HepG2 (cell line): ENCODE measurements around the gene KCNA1. TPM values are rescaled to one million over a fixed set of nuclear protein-coding genes. Genes with fewer than 3 reads are reported as not detected.

Experiments
- ATAC-seq: fragments of 200-7000 bp; cut with Tn5 transposase; 3 replicates; pipeline ENCODE4 v1.9.1; 2020; ENCODE audit warnings: mild to moderate bottlenecking, moderate library complexity
- BruUV-seq: library from RNA; stranded (reverse); fragments of 400-500 nt; replicated peaks from 2 replicates; lab custom pipeline; 2021; lab: Mats Ljungman, UMichigan
- CTCF ChIA-PET: fragments of 300-600 bp; formaldehyde crosslinking; extraction: SDS; loops from one replicate; lab custom pipeline; 2021; ENCODE audit warnings: low total read pairs, inconsistent platforms, low intra/inter-chr PET ratio; lab: Yijun Ruan, JAX
- POLR2A ChIA-PET: fragments of 350-600 bp; sonication (Branson Sonifier 250); formaldehyde crosslinking; loops from one replicate; lab custom pipeline; 2020; ENCODE audit warnings: antibody characterized with exemption, inconsistent platforms; lab: Yijun Ruan, JAX
- DNase-seq: peaks from one replicate; pipeline ENCODE4 v3.0.0-alpha.2; 2015; ENCODE audit warnings: low spot score
- FAIRE-seq: peaks from 3 replicates; lab custom pipeline; 2011; peaks lifted over from hg19 to GRCh38; lab: Jason Lieb, UNC
- H2AFZ ChIP-seq: one replicate; pipeline ENCODE4 v1.6.1; 2011; ENCODE audit warnings: low read length, inconsistent platforms
- H3K27ac ChIP-seq: fragments of 300-600 bp; 3 replicates; pipeline ENCODE4 v1.8.0; 2011; ENCODE audit warnings: mixed run types, mild to moderate bottlenecking, mixed read lengths, low read length, inconsistent platforms; ENCODE audit not compliant: insufficient read depth; ENCODE audit errors: extremely low read length
- H3K27me3 ChIP-seq, 2 experiments: fragments of 200-600 bp in 1 of 2; 2 replicates in 1 of 2; 3 replicates in 1 of 2; pipeline versions ENCODE4 v1.6.0 to v1.8.0; 2011; ENCODE audit warnings: low read length in 2 of 2, mild to moderate bottlenecking in 2 of 2, moderate library complexity in 2 of 2, inconsistent platforms in 1 of 2; ENCODE audit not compliant: insufficient read depth in 2 of 2, control insufficient read depth in 1 of 2
- H3K36me3 ChIP-seq, 2 experiments: fragments of 200-600 bp in 1 of 2; replicated peaks in 1 of 2; 2 replicates in 1 of 2; 3 replicates in 1 of 2; pipeline versions ENCODE4 v1.5.1 to v1.8.0; 2011; ENCODE audit warnings: low read length in 2 of 2, inconsistent platforms in 1 of 2; ENCODE audit not compliant: insufficient read depth in 2 of 2, control insufficient read depth in 1 of 2
- H3K4me1 ChIP-seq: 2 replicates; pipeline ENCODE4 v1.5.1; 2012; ENCODE audit warnings: low read length, inconsistent platforms; ENCODE audit not compliant: insufficient read depth
- H3K4me2 ChIP-seq: 2 replicates; pipeline ENCODE4 v1.6.0; 2011; ENCODE audit warnings: low read depth, low read length, inconsistent platforms
- H3K4me3 ChIP-seq, 3 experiments: fragments of 200-600 bp in 1 of 3; sonication (generic), shearing (Covaris generic) in 1 of 3; replicated peaks in 1 of 3; 2 replicates each; pipeline ENCODE4 v1.5.1; 2011 to 2016; ENCODE audit warnings: low read length in 3 of 3, inconsistent platforms in 2 of 3, low read depth in 2 of 3, mild to moderate bottlenecking in 2 of 3, control low read depth in 1 of 3, mixed read lengths in 1 of 3; ENCODE audit not compliant: insufficient read depth in 1 of 3
- H3K79me2 ChIP-seq: one replicate; pipeline ENCODE4 v1.6.1; 2011; ENCODE audit warnings: low read length, inconsistent platforms; ENCODE audit not compliant: insufficient read depth
- H3K9ac ChIP-seq: 2 replicates; pipeline ENCODE4 v1.6.0; 2011; ENCODE audit warnings: mild to moderate bottlenecking, low read depth, low read length, inconsistent platforms; ENCODE audit not compliant: insufficient read depth
- H3K9me3 ChIP-seq: 2 replicates; pipeline ENCODE4 v1.5.1; 2012; ENCODE audit warnings: mild to moderate bottlenecking, low read length
- H4K20me1 ChIP-seq: 2 replicates; pipeline ENCODE4 v1.6.0; 2011; ENCODE audit warnings: inconsistent platforms, mild to moderate bottlenecking, low read length, moderate library complexity; ENCODE audit not compliant: insufficient read depth
- ADNP ChIP-seq: sonication (generic); formaldehyde crosslinking; IDR thresholded peaks from 2 replicates; pipeline ENCODE4 v1.4.0; 2020; ENCODE audit warnings: missing genetic modification reagents
- KDM3A ChIP-seq: IDR thresholded peaks from 2 replicates; pipeline ENCODE4 v1.6.1; 2018; ENCODE audit warnings: low read depth, missing compliant biosample characterization
- KLF12 ChIP-seq: sonication (generic); formaldehyde crosslinking; IDR thresholded peaks from 2 replicates; pipeline ENCODE4 v1.4.0; 2020; ENCODE audit warnings: missing genetic modification reagents, borderline replicate concordance
- MZF1 ChIP-seq: sonication (generic); formaldehyde crosslinking; IDR thresholded peaks from 2 replicates; pipeline ENCODE4 v1.8.1; 2023; ENCODE audit warnings: mild to moderate bottlenecking, missing genetic modification reagents, borderline replicate concordance
- NR3C1 ChIP-seq: sonication (generic); formaldehyde crosslinking; IDR thresholded peaks from 2 replicates; pipeline ENCODE4 v1.4.0; 2020; ENCODE audit warnings: missing genetic modification reagents
- POLR2AphosphoS5 ChIP-seq: IDR thresholded peaks from 2 replicates; pipeline ENCODE4 v1.6.1; 2012; ENCODE audit warnings: low read depth, low read length
- SYNCRIP ChIP-seq: fragments of 200-400 bp; formaldehyde crosslinking; IDR thresholded peaks from 2 replicates; pipeline ENCODE4 v1.6.1; 2018; ENCODE audit warnings: mild to moderate bottlenecking, low read depth, low read length; ENCODE audit not compliant: insufficient read depth
- ZBTB8A ChIP-seq: sonication (generic); formaldehyde crosslinking; IDR thresholded peaks from 2 replicates; pipeline ENCODE4 v1.4.0; 2020; ENCODE audit warnings: mild to moderate bottlenecking, low read depth, missing genetic modification reagents, borderline replicate concordance
- ZMAT3 ChIP-seq: sonication (generic); formaldehyde crosslinking; conservative IDR thresholded peaks from 2 replicates; pipeline ENCODE4 v1.7.0; 2021; ENCODE audit warnings: missing genetic modification reagents
- ZNF3 ChIP-seq: IDR thresholded peaks from 2 replicates; pipeline ENCODE4 v1.7.0; 2017; ENCODE audit warnings: inconsistent platforms
- ZNF343 ChIP-seq: sonication (generic); formaldehyde crosslinking; IDR thresholded peaks from 2 replicates; pipeline ENCODE4 v1.4.0; 2020; ENCODE audit warnings: mild to moderate bottlenecking, missing genetic modification reagents
- ZNF841 ChIP-seq: sonication (generic); formaldehyde crosslinking; IDR thresholded peaks from 2 replicates; pipeline ENCODE4 v1.8.1; 2023; ENCODE audit warnings: missing genetic modification reagents, borderline replicate concordance
- WGBS: methylation state at CpG from one replicate; pipeline ENCODE4 v1.1.6; 2017; ENCODE audit warnings: low lambda C conversion rate; 5-methylcytosine and 5-hydroxymethylcytosine counted together
- in situ Hi-C: cut with HindIII; loops from 2 replicates; pipeline ENCODE4 v1.10.0; 2017; ENCODE audit warnings: low pct_unique_long_range_greater_than_20kb; ENCODE audit not compliant: extremely low pct_ligation_motif_present
- intact Hi-C: fragments of 100-400 bp; cut with micrococcal nuclease; formaldehyde crosslinking; loops from one replicate; pipeline ENCODE4 v1.10.0; 2022; ENCODE audit not compliant: unreplicated experiment
- polyA plus RNA-seq, 8 experiments: library from polyadenylated mRNA; depleted of rRNA in 3 of 8; stranded (reverse) in 7 of 8; unstranded in 1 of 8; fragments of >200 nt; fragmentation: Illumina TruSeq in 4 of 8; extraction: Trizol in 4 of 8; gene quantifications; 2 replicates each; pipeline versions ENCODE4 v1.2.1 to v1.2.3, GENCODE V29; 2011 to 2016; ENCODE audit warnings: low read depth in 4 of 8, missing spikeins in 1 of 8, mixed read lengths in 1 of 8; ENCODE audit not compliant: insufficient read depth in 1 of 8
- total RNA-seq, 5 experiments: library from RNA; depleted of rRNA; stranded (reverse); fragments of >200 nt; fragmentation: Illumina TruSeq; extraction: Trizol; gene quantifications; 2 replicates each; pipeline ENCODE4 v1.2.3, GENCODE V29; 2016; ENCODE audit warnings: low read depth in 1 of 5
- TF ChIP-seq, protein P1 (sequence below): sonication (generic); formaldehyde crosslinking; IDR thresholded peaks from 2 replicates; pipeline ENCODE4 v1.5.1; 2020; ENCODE audit warnings: mild to moderate bottlenecking, moderate library complexity, missing genetic modification reagents
- TF ChIP-seq, protein P2 (sequence below): sonication (generic); formaldehyde crosslinking; IDR thresholded peaks from 2 replicates; pipeline ENCODE4 v1.5.0; 2020; ENCODE audit warnings: missing genetic modification reagents
- TF ChIP-seq, protein P3 (sequence below): sonication (generic); formaldehyde crosslinking; IDR thresholded peaks from 2 replicates; pipeline ENCODE4 v1.5.0; 2020; ENCODE audit warnings: mild to moderate bottlenecking, missing genetic modification reagents
- TF ChIP-seq, protein P4 (sequence below): sonication (generic); formaldehyde crosslinking; IDR thresholded peaks from 2 replicates; pipeline ENCODE4 v1.4.0; 2020; ENCODE audit warnings: missing genetic modification reagents, low read depth, mild to moderate bottlenecking, borderline replicate concordance

KCNA1 gene
- total and polyA plus RNA-seq, 2 of the 13 experiments (the other 11 are each of a cell fraction or from before 2014, with no cell fraction given) = not detected

DNA sequence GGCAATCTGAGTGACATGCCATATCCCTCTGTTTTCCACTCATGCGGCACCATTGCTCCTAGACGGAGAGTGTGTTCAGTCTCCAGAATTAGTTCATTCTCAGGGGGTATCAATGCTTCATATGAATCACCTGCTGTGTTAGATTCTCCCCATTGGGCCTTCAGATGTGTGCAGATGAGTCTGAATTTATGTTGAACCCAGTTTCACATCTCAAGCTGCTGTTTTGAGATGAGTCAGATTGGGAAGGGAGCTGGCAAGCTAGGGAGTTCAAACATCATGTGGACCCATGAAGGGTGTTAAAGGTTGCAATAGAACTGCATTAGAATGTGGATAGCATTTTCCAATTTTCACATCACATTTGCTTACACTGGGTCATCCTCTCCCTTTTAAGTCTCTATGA, 46.9 kb upstream of the KCNA1 start (continued):
- TF ChIP-seq, protein P1, sequence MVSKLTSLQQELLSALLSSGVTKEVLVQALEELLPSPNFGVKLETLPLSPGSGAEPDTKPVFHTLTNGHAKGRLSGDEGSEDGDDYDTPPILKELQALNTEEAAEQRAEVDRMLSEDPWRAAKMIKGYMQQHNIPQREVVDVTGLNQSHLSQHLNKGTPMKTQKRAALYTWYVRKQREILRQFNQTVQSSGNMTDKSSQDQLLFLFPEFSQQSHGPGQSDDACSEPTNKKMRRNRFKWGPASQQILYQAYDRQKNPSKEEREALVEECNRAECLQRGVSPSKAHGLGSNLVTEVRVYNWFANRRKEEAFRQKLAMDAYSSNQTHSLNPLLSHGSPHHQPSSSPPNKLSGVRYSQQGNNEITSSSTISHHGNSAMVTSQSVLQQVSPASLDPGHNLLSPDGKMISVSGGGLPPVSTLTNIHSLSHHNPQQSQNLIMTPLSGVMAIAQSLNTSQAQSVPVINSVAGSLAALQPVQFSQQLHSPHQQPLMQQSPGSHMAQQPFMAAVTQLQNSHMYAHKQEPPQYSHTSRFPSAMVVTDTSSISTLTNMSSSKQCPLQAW = no peak
- TF ChIP-seq ZNF3 (no peak), ADNP (CRISPR knock-in tag) (no peak), ZBTB8A (no peak), MZF1 (CRISPR knock-in tag) (no peak)
- TF ChIP-seq, protein P2, sequence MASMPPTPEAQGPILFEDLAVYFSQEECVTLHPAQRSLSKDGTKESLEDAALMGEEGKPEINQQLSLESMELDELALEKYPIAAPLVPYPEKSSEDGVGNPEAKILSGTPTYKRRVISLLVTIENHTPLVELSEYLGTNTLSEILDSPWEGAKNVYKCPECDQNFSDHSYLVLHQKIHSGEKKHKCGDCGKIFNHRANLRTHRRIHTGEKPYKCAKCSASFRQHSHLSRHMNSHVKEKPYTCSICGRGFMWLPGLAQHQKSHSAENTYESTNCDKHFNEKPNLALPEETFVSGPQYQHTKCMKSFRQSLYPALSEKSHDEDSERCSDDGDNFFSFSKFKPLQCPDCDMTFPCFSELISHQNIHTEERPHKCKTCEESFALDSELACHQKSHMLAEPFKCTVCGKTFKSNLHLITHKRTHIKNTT (CRISPR knock-in tag) = no peak

DNA sequence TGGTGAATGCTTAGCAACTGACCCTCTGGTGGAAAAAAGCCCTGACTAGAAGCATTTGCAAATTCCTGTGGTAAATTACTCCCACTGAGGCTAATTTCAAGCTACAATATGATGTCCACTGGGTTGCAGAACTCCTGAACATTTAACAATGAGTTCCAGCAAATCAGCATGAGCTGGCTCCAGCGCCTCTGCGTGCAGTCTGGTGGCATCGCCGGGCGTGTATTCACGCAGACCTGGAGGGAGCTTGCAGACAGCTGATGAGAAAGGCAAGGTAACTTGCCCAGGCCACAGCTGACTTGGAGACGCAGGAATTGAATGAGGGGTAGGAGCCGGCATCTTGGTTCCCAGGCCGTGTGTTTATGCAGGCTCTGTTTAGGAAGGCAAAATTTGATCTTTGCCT, 45.1 kb upstream of the KCNA1 start:
- Histone ChIP-seq H3K27me3 (peaks cover 0 to 20% of the 10 kb centered on the region in 2 experiments; a peak in 3 of 5 replicates), H3K36me3 (no peaks in the 10 kb centered on the region), H3K4me2 (no peak overlapping the region), H3K79me2 (no peaks in the 10 kb centered on the region), H3K9me3 (no peaks in the 10 kb centered on the region), H3K9ac (no peak overlapping the region), H2AFZ (no peak overlapping the region), H3K4me1 (no peaks in the 10 kb centered on the region), H3K4me3 (no peak overlapping the region), H3K27ac (no peak overlapping the region), H4K20me1 (no peaks in the 10 kb centered on the region)
- CTCF ChIA-PET = no interaction called here
- BruUV-seq = no TSS peak
- FAIRE-seq (no peak), DNase-seq (no peak), ATAC-seq (no peak)
- in situ Hi-C loops = no loop called here
- WGBS = 17% methylated on average over 9 of the region's 9 CpGs
- intact Hi-C loops = no loop called here
- POLR2A ChIA-PET = no interaction called here
- TF ChIP-seq, protein P3, sequence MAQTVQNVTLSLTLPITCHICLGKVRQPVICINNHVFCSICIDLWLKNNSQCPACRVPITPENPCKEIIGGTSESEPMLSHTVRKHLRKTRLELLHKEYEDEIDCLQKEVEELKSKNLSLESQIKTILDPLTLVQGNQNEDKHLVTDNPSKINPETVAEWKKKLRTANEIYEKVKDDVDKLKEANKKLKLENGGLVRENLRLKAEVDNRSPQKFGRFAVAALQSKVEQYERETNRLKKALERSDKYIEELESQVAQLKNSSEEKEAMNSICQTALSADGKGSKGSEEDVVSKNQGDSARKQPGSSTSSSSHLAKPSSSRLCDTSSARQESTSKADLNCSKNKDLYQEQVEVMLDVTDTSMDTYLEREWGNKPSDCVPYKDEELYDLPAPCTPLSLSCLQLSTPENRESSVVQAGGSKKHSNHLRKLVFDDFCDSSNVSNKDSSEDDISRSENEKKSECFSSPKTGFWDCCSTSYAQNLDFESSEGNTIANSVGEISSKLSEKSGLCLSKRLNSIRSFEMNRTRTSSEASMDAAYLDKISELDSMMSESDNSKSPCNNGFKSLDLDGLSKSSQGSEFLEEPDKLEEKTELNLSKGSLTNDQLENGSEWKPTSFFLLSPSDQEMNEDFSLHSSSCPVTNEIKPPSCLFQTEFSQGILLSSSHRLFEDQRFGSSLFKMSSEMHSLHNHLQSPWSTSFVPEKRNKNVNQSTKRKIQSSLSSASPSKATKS = no peak
- TF ChIP-seq, protein P4, sequence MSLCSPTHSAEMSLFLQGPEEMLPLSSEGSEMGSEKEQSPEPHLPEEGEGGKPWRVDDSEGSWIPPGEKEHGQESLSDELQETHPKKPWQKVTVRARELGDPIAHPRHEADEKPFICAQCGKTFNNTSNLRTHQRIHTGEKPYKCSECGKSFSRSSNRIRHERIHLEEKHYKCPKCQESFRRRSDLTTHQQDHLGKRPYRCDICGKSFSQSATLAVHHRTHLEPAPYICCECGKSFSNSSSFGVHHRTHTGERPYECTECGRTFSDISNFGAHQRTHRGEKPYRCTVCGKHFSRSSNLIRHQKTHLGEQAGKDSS (CRISPR knock-in tag) = no peak
- TF ChIP-seq KDM3A (CRISPR knock-in tag) (no peak), POLR2AphosphoS5 (no peak), ZNF841 (CRISPR knock-in tag) (no peak), NR3C1 (CRISPR knock-in tag) (no peak), SYNCRIP (no peak), ZNF343 (CRISPR knock-in tag) (no peak), KLF12 (CRISPR knock-in tag) (no peak), ZMAT3 (CRISPR knock-in tag) (no peak)
